HG02623 (cell line): ENCODE data around the gene NXN.
"Not testable (repeated sequence)": the region's sequence is repeated elsewhere in the genome, so short reads cannot be mapped to it uniquely, and the experiment has no call there.

Experiments
- ATAC-seq: cut with Tn5 transposase; IDR thresholded peaks from one replicate; pipeline ENCODE4 v1.9.1; 2021; ENCODE audit warnings: moderate library complexity; ENCODE audit not compliant: unreplicated experiment

Gene NXN

GRCh38 chr17:804541-805435, 174.8 kb downstream of the NXN start:
- no peak for ATAC-seq

- no peak for ATAC-seq
Measured at GRCh38 chr17:802901-803881, 176.4 kb downstream of the NXN start.

- no peak for ATAC-seq
Measured at GRCh38 chr17:802481-802880, 177.1 kb downstream of the NXN start.

- ATAC-seq, result no peak
Measured at GRCh38 chr17:801660-802059, 177.9 kb downstream of the NXN start.

- ATAC-seq, result no peak
Measured at GRCh38 chr17:800446-801242, 178.9 kb downstream of the NXN start.

- ATAC-seq, result no peak
Measured at GRCh38 chr17:799261-799660, 180.3 kb downstream of the NXN start.

GRCh38 chr17:798246-798645, 181.3 kb downstream of the NXN start:
- ATAC-seq, result no peak

GRCh38 chr17:797236-797840, 182.2 kb downstream of the NXN start:
- ATAC-seq, result no peak

GRCh38 chr17:796609-797008, 183.0 kb downstream of the NXN start:
- no peak for ATAC-seq

- no peak for ATAC-seq
Measured at GRCh38 chr17:795721-796120, 183.9 kb downstream of the NXN start.

- no peak for ATAC-seq
Measured at GRCh38 chr17:795276-795675, 184.3 kb downstream of the NXN start.

GRCh38 chr17:794876-795275, 184.7 kb downstream of the NXN start:
- ATAC-seq, result no peak

- ATAC-seq, result no peak
Measured at GRCh38 chr17:792277-792676, 187.3 kb downstream of the NXN start.

- ATAC-seq, result no peak
Measured at GRCh38 chr17:791829-792228, 187.7 kb downstream of the NXN start.

GRCh38 chr17:790874-791247, 188.7 kb downstream of the NXN start:
- ATAC-seq, result not testable (repeated sequence)

GRCh38 chr17:789931-790873, 189.4 kb downstream of the NXN start:
- not testable (repeated sequence) for ATAC-seq

GRCh38 chr17:789160-789840, 190.3 kb downstream of the NXN start:
- no peak for ATAC-seq

GRCh38 chr17:788551-788950, 191.0 kb downstream of the NXN start:
- no peak for ATAC-seq
